ENCODE measurements around the gene CACFD1. TPM values are rescaled to one million over a fixed set of nuclear protein-coding genes. Genes with fewer than 3 reads are reported as not detected.

The CACFD1 gene
- total RNA-seq, 1 experiment from 2014 or later: 22.5 TPM

DNA sequence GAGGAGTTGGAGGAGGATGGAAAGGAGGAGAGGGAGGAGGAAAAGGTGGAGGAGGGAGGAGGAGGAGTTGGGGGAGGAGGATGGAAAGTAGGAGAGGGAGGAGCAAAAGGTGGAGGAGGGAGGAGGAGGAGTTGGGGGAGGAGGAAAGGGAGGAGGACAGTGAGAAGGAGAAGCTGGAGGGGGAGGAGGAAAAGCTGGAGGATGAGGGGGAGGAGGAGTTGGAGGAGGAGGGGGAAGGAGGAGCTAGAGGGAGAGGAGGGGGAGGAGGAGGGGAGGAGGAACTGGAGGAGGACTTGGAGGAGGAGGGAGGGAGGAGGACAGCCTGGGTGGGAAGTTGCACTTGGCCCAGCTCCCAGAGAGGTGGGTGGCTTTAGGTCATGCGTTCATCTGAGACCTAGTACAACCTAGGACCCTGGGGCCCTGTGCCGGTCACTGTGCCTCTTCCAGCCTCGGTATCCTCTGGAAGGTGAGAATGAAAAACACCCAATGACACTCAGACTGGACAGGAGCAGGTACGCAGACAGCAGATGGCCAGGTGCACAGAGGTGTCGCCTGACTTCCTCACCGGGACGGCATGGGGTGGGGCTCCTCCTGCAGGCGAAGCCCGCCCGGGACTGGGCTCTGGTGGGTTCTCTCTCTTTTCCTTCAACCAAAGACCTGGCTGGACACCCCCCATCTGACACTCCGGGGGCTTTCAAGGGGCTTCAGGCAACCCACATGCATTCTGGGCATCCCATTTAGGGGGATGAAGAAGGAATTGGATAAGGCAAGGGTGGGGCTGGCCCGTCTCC lies 31.3 kb downstream of the CACFD1 start:
- Mint-ChIP-seq H3K27ac (no peak overlapping the region), H3K4me1 (no peaks in the 10 kb centered on the region), H3K27me3 (ENCODE audit: low read depth) (no peaks in the 10 kb centered on the region), H3K36me3 (no peaks in the 10 kb centered on the region), H3K4me3 (no peak overlapping the region), H3K9me3 (no peaks in the 10 kb centered on the region)
- no peak for DNase-seq (ENCODE audit: low spot score)
- ATAC-seq: no peak
- CTCF ChIA-PET: interaction anchor here (0.9 kb wide), 1 partner anchor 247 kb away, joined by 4 read pairs; the partner anchor contains the start of gene SARDH
- TF ChIP-seq ZNF263 (CRISPR knock-in tag; IDR thresholded peaks at IDR 0.05; ENCODE audit: low read depth): peak; percentile 64; the same call in 1 of the 2 replicates
- TF ChIP-seq ZNF232 (CRISPR knock-in tag; IDR thresholded peaks at IDR 0.05): no peak
- no peak for TF ChIP-seq NFYB (CRISPR knock-in tag; conservative IDR thresholded peaks at IDR 0.05; ENCODE audit: low read depth)
- no peak for TF ChIP-seq TCF7 (CRISPR knock-in tag; IDR thresholded peaks at IDR 0.05; ENCODE audit: low read depth)
- TF ChIP-seq ZNF396 (CRISPR knock-in tag; IDR thresholded peaks at IDR 0.05; ENCODE audit: borderline replicate concordance): no peak
- TF ChIP-seq NR1H2 (CRISPR knock-in tag; IDR thresholded peaks at IDR 0.05): no peak
- TF ChIP-seq GTF2I (CRISPR knock-in tag; conservative IDR thresholded peaks at IDR 0.05): no peak
- no peak for TF ChIP-seq MXD4 (CRISPR knock-in tag; IDR thresholded peaks at IDR 0.05; ENCODE audit: borderline replicate concordance)
- POLR2A ChIA-PET: interaction anchor here (1.0 kb wide), 1 partner anchor 11 kb away, joined by 3 read pairs; no protein-coding TSS in a partner anchor

DNA sequence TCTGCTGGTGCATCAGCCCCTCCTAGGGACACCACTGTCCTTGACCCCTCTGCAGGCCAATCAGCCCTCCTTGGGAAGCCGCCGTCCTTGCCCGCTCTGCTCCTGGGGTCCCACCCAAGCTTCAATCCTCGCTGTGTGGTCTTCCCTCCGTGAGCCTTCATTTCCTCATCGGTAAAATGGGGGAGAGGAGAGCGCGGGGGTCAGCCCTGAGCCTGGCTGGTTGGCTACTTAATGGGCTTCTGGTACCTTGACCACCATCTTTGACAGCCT lies 31.8 kb downstream of the CACFD1 start:
- ChIA-PET CTCF (interaction anchor here (0.9 kb wide), 1 partner anchor 246 kb away, joined by 4 read pairs; the partner anchor contains the start of gene SARDH), POLR2A (interaction anchor here (1.0 kb wide), 1 partner anchor 12 kb away, joined by 3 read pairs; no protein-coding TSS in a partner anchor)
- H3K27ac Mint-ChIP-seq: no peak overlapping the region
- no peak overlapping the region for H3K4me3 Mint-ChIP-seq
- DNase-seq (ENCODE audit: low spot score): no peak
- ATAC-seq: no peak
- no peaks in the 10 kb centered on the region for H3K27me3 Mint-ChIP-seq (ENCODE audit: low read depth)
- H3K4me1 Mint-ChIP-seq: no peaks in the 10 kb centered on the region
- no peaks in the 10 kb centered on the region for H3K9me3 Mint-ChIP-seq
- no peak for TF ChIP-seq ZNF423 (CRISPR knock-in tag; IDR thresholded peaks at IDR 0.05)
- TF ChIP-seq, protein P1, sequence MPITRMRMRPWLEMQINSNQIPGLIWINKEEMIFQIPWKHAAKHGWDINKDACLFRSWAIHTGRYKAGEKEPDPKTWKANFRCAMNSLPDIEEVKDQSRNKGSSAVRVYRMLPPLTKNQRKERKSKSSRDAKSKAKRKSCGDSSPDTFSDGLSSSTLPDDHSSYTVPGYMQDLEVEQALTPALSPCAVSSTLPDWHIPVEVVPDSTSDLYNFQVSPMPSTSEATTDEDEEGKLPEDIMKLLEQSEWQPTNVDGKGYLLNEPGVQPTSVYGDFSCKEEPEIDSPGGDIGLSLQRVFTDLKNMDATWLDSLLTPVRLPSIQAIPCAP (CRISPR knock-in tag; IDR thresholded peaks at IDR 0.05): no peak
- TF ChIP-seq, protein P2, sequence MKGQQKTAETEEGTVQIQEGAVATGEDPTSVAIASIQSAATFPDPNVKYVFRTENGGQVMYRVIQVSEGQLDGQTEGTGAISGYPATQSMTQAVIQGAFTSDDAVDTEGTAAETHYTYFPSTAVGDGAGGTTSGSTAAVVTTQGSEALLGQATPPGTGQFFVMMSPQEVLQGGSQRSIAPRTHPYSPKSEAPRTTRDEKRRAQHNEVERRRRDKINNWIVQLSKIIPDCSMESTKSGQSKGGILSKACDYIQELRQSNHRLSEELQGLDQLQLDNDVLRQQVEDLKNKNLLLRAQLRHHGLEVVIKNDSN (CRISPR knock-in tag; IDR thresholded peaks at IDR 0.05): no peak
- no peak for TF ChIP-seq CREM (CRISPR knock-in tag; IDR thresholded peaks at IDR 0.05)
- no peak for TF ChIP-seq TEAD4 (CRISPR knock-in tag; IDR thresholded peaks at IDR 0.05)
- TF ChIP-seq, protein P3, sequence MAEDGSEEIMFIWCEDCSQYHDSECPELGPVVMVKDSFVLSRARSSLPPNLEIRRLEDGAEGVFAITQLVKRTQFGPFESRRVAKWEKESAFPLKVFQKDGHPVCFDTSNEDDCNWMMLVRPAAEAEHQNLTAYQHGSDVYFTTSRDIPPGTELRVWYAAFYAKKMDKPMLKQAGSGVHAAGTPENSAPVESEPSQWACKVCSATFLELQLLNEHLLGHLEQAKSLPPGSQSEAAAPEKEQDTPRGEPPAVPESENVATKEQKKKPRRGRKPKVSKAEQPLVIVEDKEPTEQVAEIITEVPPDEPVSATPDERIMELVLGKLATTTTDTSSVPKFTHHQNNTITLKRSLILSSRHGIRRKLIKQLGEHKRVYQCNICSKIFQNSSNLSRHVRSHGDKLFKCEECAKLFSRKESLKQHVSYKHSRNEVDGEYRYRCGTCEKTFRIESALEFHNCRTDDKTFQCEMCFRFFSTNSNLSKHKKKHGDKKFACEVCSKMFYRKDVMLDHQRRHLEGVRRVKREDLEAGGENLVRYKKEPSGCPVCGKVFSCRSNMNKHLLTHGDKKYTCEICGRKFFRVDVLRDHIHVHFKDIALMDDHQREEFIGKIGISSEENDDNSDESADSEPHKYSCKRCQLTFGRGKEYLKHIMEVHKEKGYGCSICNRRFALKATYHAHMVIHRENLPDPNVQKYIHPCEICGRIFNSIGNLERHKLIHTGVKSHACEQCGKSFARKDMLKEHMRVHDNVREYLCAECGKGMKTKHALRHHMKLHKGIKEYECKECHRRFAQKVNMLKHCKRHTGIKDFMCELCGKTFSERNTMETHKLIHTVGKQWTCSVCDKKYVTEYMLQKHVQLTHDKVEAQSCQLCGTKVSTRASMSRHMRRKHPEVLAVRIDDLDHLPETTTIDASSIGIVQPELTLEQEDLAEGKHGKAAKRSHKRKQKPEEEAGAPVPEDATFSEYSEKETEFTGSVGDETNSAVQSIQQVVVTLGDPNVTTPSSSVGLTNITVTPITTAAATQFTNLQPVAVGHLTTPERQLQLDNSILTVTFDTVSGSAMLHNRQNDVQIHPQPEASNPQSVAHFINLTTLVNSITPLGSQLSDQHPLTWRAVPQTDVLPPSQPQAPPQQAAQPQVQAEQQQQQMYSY (CRISPR knock-in tag; IDR thresholded peaks at IDR 0.05): no peak
- no peak for TF ChIP-seq MXD4 (CRISPR knock-in tag; IDR thresholded peaks at IDR 0.05; ENCODE audit: borderline replicate concordance)
- TF ChIP-seq, protein P4, sequence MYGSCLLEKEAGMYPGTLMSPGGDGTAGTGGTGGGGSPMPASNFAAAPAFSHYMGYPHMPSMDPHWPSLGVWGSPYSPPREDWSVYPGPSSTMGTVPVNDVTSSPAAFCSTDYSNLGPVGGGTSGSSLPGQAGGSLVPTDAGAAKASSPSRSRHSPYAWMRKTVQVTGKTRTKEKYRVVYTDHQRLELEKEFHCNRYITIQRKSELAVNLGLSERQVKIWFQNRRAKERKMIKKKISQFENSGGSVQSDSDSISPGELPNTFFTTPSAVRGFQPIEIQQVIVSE (CRISPR knock-in tag; IDR thresholded peaks at IDR 0.05; ENCODE audit: borderline replicate concordance): no peak
- TF ChIP-seq, protein P5, sequence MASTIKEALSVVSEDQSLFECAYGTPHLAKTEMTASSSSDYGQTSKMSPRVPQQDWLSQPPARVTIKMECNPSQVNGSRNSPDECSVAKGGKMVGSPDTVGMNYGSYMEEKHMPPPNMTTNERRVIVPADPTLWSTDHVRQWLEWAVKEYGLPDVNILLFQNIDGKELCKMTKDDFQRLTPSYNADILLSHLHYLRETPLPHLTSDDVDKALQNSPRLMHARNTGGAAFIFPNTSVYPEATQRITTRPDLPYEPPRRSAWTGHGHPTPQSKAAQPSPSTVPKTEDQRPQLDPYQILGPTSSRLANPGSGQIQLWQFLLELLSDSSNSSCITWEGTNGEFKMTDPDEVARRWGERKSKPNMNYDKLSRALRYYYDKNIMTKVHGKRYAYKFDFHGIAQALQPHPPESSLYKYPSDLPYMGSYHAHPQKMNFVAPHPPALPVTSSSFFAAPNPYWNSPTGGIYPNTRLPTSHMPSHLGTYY (CRISPR knock-in tag; IDR thresholded peaks at IDR 0.05): no peak
- TF ChIP-seq, protein P6, sequence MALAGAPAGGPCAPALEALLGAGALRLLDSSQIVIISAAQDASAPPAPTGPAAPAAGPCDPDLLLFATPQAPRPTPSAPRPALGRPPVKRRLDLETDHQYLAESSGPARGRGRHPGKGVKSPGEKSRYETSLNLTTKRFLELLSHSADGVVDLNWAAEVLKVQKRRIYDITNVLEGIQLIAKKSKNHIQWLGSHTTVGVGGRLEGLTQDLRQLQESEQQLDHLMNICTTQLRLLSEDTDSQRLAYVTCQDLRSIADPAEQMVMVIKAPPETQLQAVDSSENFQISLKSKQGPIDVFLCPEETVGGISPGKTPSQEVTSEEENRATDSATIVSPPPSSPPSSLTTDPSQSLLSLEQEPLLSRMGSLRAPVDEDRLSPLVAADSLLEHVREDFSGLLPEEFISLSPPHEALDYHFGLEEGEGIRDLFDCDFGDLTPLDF (CRISPR knock-in tag; IDR thresholded peaks at IDR 0.05): no peak
- TF ChIP-seq NFE2L1 (CRISPR knock-in tag; IDR thresholded peaks at IDR 0.05): no peak
- TF ChIP-seq, protein P7, sequence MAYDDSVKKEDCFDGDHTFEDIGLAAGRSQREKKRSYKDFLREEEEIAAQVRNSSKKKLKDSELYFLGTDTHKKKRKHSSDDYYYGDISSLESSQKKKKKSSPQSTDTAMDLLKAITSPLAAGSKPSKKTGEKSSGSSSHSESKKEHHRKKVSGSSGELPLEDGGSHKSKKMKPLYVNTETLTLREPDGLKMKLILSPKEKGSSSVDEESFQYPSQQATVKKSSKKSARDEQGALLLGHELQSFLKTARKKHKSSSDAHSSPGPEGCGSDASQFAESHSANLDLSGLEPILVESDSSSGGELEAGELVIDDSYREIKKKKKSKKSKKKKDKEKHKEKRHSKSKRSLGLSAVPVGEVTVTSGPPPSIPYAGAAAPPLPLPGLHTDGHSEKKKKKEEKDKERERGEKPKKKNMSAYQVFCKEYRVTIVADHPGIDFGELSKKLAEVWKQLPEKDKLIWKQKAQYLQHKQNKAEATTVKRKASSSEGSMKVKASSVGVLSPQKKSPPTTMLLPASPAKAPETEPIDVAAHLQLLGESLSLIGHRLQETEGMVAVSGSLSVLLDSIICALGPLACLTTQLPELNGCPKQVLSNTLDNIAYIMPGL (CRISPR knock-in tag; IDR thresholded peaks at IDR 0.05): no peak
- TF ChIP-seq ZNF219 (CRISPR knock-in tag; IDR thresholded peaks at IDR 0.05; ENCODE audit: borderline replicate concordance): no peak
- H3K36me3 Mint-ChIP-seq: no peaks in the 10 kb centered on the region

All from WTC11 (cell line).